NK-92 treated with Interleukin-12 subunit alpha and Interleukin-12 subunit beta, amount 100 ng/mL, for 24 hours (cell line): ENCODE data around the gene CNPY1.
"Not testable (repeated sequence)": the region's sequence is repeated elsewhere in the genome, so short reads cannot be mapped to it uniquely, and the experiment has no call there.

Experiments
- DNase-seq: peaks from one replicate; lab custom pipeline; 2025; lab: John Stamatoyannopoulos, UW

The CNPY1 gene

GRCh38 chr7:155533120-155533826 lies 13.1 kb downstream of the CNPY1 start:
- no peak for DNase-seq

- no peak for DNase-seq
These were observed 13.6 kb downstream of the CNPY1 start for GRCh38 chr7:155532792-155533119.

GRCh38 chr7:155531681-155532080 lies 14.7 kb downstream of the CNPY1 start:
- DNase-seq, result no peak

GRCh38 chr7:155530601-155531000 lies 15.8 kb downstream of the CNPY1 start:
- no peak for DNase-seq

GRCh38 chr7:155529845-155530244 lies 16.5 kb downstream of the CNPY1 start:
- no peak for DNase-seq

GRCh38 chr7:155529346-155529745 lies 17.0 kb downstream of the CNPY1 start:
- no peak for DNase-seq

GRCh38 chr7:155527664-155528063 lies 18.7 kb downstream of the CNPY1 start:
- DNase-seq, result no peak

GRCh38 chr7:155526225-155526624 lies 20.1 kb downstream of the CNPY1 start:
- DNase-seq, result no peak

GRCh38 chr7:155524018-155524556 lies 22.3 kb downstream of the CNPY1 start:
- DNase-seq, result no peak

- DNase-seq, result no peak
These were observed 23.1 kb downstream of the CNPY1 start for GRCh38 chr7:155523168-155523675.

GRCh38 chr7:155521743-155522398 lies 24.5 kb downstream of the CNPY1 start:
- DNase-seq, result no peak

- DNase-seq, result no peak
These were observed 25.2 kb downstream of the CNPY1 start for GRCh38 chr7:155521007-155521742.

GRCh38 chr7:155520114-155520513 lies 26.2 kb downstream of the CNPY1 start:
- DNase-seq, result no peak

GRCh38 chr7:155519358-155519757 lies 27.0 kb downstream of the CNPY1 start:
- not testable (repeated sequence) for DNase-seq

- DNase-seq, result no peak
These were observed 27.7 kb downstream of the CNPY1 start for GRCh38 chr7:155518633-155519032.

GRCh38 chr7:155517969-155518368 lies 28.4 kb downstream of the CNPY1 start:
- DNase-seq, result no peak

- no peak for DNase-seq
These were observed 28.9 kb downstream of the CNPY1 start for GRCh38 chr7:155517452-155517851.

GRCh38 chr7:155516466-155516865 lies 29.9 kb downstream of the CNPY1 start:
- no peak for DNase-seq

- no peak for DNase-seq
These were observed 31.0 kb downstream of the CNPY1 start for GRCh38 chr7:155515318-155515717.

GRCh38 chr7:155514296-155514695 lies 32.1 kb downstream of the CNPY1 start:
- DNase-seq, result no peak

GRCh38 chr7:155513543-155514285 lies 32.6 kb downstream of the CNPY1 start:
- DNase-seq, result no peak
